Measurements from ENCODE around the gene HTR5A. TPM values are rescaled to one million over a fixed set of nuclear protein-coding genes. Genes with fewer than 3 reads are reported as not detected.

HTR5A gene
- total and polyA plus RNA-seq, 10 of the 15 experiments (the other 5 are each of a cell fraction or from before 2014, with no cell fraction given), result not detected

GRCh38 chr7:155131090-155131489 lies 61.0 kb downstream of the HTR5A start (continued):
- no peak for TF ChIP-seq IKZF1 (conservative IDR thresholded peaks at IDR 0.05)
- TF ChIP-seq MEF2B (IDR thresholded peaks at IDR 0.05; ENCODE audit: partially characterized antibody, poor library complexity, severe bottlenecking), result no peak
- TF ChIP-seq SMAD5 (IDR thresholded peaks at IDR 0.05; ENCODE audit: low read depth), result no peak
- TF ChIP-seq NKRF (conservative IDR thresholded peaks at IDR 0.05), result no peak
- no peak for TF ChIP-seq CHD2 (IDR thresholded peaks at IDR 0.05; ENCODE audit: borderline replicate concordance, low read depth, low read length)
- no peak for TF ChIP-seq NBN (IDR thresholded peaks at IDR 0.05)

DNA sequence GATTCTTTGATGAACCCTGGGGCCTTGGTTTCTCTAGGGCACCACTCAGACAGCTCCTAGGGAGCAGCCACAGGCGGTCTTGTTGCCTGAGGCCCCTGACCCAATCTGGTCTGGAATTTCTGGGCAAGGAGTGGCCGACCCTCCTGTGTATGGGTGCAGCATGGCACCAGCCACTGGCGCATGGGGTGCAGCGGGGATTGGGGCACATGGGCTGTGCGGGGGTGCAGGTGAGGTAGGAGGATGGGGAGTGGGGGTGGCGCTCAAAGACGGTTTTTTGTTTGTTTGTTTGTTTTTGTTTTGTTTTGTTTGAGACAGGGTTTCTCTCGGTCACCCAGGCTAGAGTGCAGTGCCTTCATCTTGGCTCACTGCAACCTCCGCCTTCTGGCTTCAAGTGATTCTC lies 62.3 kb downstream of the HTR5A start:
- no peaks in the 10 kb centered on the region; the same call in 2 of the 3 replicates for H3K9me3 ChIP-seq (replicated peaks; ENCODE audit: control insufficient read depth, insufficient read depth, low read length)
- H3K36me3 ChIP-seq (ENCODE audit: control insufficient read depth in 2 of 2, insufficient read depth in 2 of 2, low read length in 1 of 2), result no peaks in the 10 kb centered on the region
- ChIA-PET RAD21 (ENCODE audit: unreplicated experiment) (no interaction called here), SMC1A (ENCODE audit: uncharacterized antibody, unreplicated experiment) (no interaction called here), POLR2A (no interaction called here), CTCF (interaction anchor here (1.5 kb wide), 1 partner anchor 205 kb away, joined by 4 read pairs; no protein-coding TSS in a partner anchor)
- H3K4me1 ChIP-seq (ENCODE audit: control insufficient read depth, insufficient read depth, low read length), result no peaks in the 10 kb centered on the region
- no peak overlapping the region for H2AFZ ChIP-seq (ENCODE audit: control insufficient read depth, low read depth, low read length)
- no peak overlapping the region for H3K9ac ChIP-seq (ENCODE audit: control insufficient read depth, insufficient read depth, low read length)
- no peak overlapping the region for H3K4me3 ChIP-seq
- no peak for DNase-seq (ENCODE audit: low read depth, low spot score)
- BruUV-seq (replicated peaks), result no TSS peak
- TF ChIP-seq, protein P1, sequence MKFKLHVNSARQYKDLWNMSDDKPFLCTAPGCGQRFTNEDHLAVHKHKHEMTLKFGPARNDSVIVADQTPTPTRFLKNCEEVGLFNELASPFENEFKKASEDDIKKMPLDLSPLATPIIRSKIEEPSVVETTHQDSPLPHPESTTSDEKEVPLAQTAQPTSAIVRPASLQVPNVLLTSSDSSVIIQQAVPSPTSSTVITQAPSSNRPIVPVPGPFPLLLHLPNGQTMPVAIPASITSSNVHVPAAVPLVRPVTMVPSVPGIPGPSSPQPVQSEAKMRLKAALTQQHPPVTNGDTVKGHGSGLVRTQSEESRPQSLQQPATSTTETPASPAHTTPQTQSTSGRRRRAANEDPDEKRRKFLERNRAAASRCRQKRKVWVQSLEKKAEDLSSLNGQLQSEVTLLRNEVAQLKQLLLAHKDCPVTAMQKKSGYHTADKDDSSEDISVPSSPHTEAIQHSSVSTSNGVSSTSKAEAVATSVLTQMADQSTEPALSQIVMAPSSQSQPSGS (IDR thresholded peaks at IDR 0.05; ENCODE audit: low read length), result no peak
- no peaks in the 10 kb centered on the region for H3K27me3 ChIP-seq (replicated peaks in 1 of 2; ENCODE audit: control insufficient read depth in 2 of 2, insufficient read depth in 2 of 2, low read length in 1 of 2)
- H4K20me1 ChIP-seq (ENCODE audit: control insufficient read depth, insufficient read depth), result no peaks in the 10 kb centered on the region
- WGBS (ENCODE audit: insufficient coverage, insufficient replicate concordance, low lambda C conversion rate, missing lambda C conversion rate), result 34% methylated on average over 9 of the region's 9 CpGs
- no peak for ATAC-seq
- no peak overlapping the region for H3K4me2 ChIP-seq (ENCODE audit: control insufficient read depth, insufficient read depth)
- in situ Hi-C loops (cut with MboI) (no loop called here), intact Hi-C loops (cut with micrococcal nuclease; ENCODE audit: unreplicated experiment) (no loop called here)
- FAIRE-seq, result no peak
- no peaks in the 10 kb centered on the region for H3K79me2 ChIP-seq (ENCODE audit: control insufficient read depth, insufficient read depth, low read length)
- H3K27ac ChIP-seq (ENCODE audit: control insufficient read depth, insufficient read depth), result no peak overlapping the region

All from GM12878 (cell line).